Nephron progenitor cell (in vitro differentiated cells): ENCODE data around the gene ADAMTS16.

Source experiments
- DNase-seq: peaks from one replicate; pipeline ENCODE4 v3.0.0; 2021
- H3K27ac Mint-ChIP-seq: 2 replicates; pipeline ENCODE4 v1.8.0; 2021; ENCODE audit warnings: mild to moderate bottlenecking, moderate library complexity, mixed read lengths
- H3K27me3 Mint-ChIP-seq: 2 replicates; pipeline ENCODE4 v1.8.0; 2021; ENCODE audit warnings: mild to moderate bottlenecking, low read depth, mixed read lengths; ENCODE audit not compliant: poor library complexity
- H3K36me3 Mint-ChIP-seq: 2 replicates; pipeline ENCODE4 v1.8.0; 2021; ENCODE audit warnings: low read depth, mixed read lengths
- H3K4me1 Mint-ChIP-seq: 2 replicates; pipeline ENCODE4 v1.8.0; 2021; ENCODE audit warnings: mixed read lengths
- H3K4me3 Mint-ChIP-seq: 2 replicates; pipeline ENCODE4 v1.8.0; 2021; ENCODE audit warnings: mild to moderate bottlenecking, moderate library complexity, mixed read lengths
- H3K9me3 Mint-ChIP-seq: 2 replicates; pipeline ENCODE4 v1.8.0; 2021; ENCODE audit warnings: mild to moderate bottlenecking, moderate library complexity, mixed read lengths
- TF ChIP-seq, protein P1 (sequence below): fragments of 200-600 bp; sonication (generic); IDR thresholded peaks from 2 replicates; pipeline ENCODE4 v1.5.0; 2021; ENCODE audit warnings: antibody characterized with exemption

ADAMTS16 gene

GRCh38 chr5:5158472-5158895 lies 18.4 kb downstream of the ADAMTS16 start:
- Mint-ChIP-seq H3K27ac (no peak overlapping the region), H3K9me3 (peaks cover 7% of the 10 kb centered on the region), H3K4me1 (peaks cover 40% of the 10 kb centered on the region), H3K36me3 (no peaks in the 10 kb centered on the region), H3K27me3 (peaks cover 7% of the 10 kb centered on the region), H3K4me3 (no peak overlapping the region)
- no peak for DNase-seq
- TF ChIP-seq, protein P1, sequence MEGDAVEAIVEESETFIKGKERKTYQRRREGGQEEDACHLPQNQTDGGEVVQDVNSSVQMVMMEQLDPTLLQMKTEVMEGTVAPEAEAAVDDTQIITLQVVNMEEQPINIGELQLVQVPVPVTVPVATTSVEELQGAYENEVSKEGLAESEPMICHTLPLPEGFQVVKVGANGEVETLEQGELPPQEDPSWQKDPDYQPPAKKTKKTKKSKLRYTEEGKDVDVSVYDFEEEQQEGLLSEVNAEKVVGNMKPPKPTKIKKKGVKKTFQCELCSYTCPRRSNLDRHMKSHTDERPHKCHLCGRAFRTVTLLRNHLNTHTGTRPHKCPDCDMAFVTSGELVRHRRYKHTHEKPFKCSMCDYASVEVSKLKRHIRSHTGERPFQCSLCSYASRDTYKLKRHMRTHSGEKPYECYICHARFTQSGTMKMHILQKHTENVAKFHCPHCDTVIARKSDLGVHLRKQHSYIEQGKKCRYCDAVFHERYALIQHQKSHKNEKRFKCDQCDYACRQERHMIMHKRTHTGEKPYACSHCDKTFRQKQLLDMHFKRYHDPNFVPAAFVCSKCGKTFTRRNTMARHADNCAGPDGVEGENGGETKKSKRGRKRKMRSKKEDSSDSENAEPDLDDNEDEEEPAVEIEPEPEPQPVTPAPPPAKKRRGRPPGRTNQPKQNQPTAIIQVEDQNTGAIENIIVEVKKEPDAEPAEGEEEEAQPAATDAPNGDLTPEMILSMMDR: no peak

- H3K36me3 Mint-ChIP-seq: no peaks in the 10 kb centered on the region
- H3K4me1 Mint-ChIP-seq: peaks cover 40% of the 10 kb centered on the region
- peaks cover 7% of the 10 kb centered on the region for H3K9me3 Mint-ChIP-seq
- no peak for DNase-seq
- TF ChIP-seq, protein P1: no peak
- peaks cover 11% of the 10 kb centered on the region for H3K27me3 Mint-ChIP-seq
- no peak overlapping the region for H3K4me3 Mint-ChIP-seq
- H3K27ac Mint-ChIP-seq: no peak overlapping the region
Measured at GRCh38 chr5:5159282-5160103, 19.4 kb downstream of the ADAMTS16 start.

- Mint-ChIP-seq H3K36me3 (no peaks in the 10 kb centered on the region), H3K27ac (no peak overlapping the region), H3K4me1 (peaks cover 10% of the 10 kb centered on the region), H3K27me3 (peaks cover 11% of the 10 kb centered on the region), H3K4me3 (no peak overlapping the region), H3K9me3 (no peaks in the 10 kb centered on the region)
- no peak for DNase-seq
- TF ChIP-seq, protein P1: no peak
Measured at GRCh38 chr5:5164163-5164562, 24.0 kb downstream of the ADAMTS16 start.

- peaks cover 11% of the 10 kb centered on the region for H3K27me3 Mint-ChIP-seq
- no peak for DNase-seq
- H3K4me3 Mint-ChIP-seq: no peak overlapping the region
- no peaks in the 10 kb centered on the region for H3K4me1 Mint-ChIP-seq
- TF ChIP-seq, protein P1: no peak
- H3K36me3 Mint-ChIP-seq: no peaks in the 10 kb centered on the region
- no peaks in the 10 kb centered on the region for H3K9me3 Mint-ChIP-seq
- no peak overlapping the region for H3K27ac Mint-ChIP-seq
Measured at GRCh38 chr5:5165541-5166002, 25.4 kb downstream of the ADAMTS16 start.

DNA sequence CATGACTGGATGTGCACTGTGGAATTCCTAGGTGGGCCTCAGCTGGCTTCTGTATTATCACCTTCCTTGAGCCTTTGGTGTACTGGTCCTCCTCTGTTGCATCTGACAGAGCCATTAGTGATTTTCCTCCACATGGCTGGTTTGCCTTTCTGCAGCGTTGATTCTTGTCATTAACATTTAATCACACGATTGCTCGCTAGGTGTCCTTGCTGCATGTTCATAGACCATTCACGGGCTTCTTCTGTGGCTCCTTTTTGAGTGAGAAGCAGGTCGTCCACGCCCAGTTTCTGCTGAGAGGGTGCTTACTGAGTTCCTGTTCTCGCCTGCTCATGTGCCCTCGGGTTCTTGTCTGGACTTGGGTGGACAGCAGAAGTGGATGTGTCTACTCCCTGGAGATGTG lies 29.3 kb downstream of the ADAMTS16 start:
- Mint-ChIP-seq H3K27ac (no peak overlapping the region), H3K9me3 (peaks cover 13% of the 10 kb centered on the region), H3K27me3 (peaks cover 2% of the 10 kb centered on the region), H3K36me3 (peaks cover 5% of the 10 kb centered on the region), H3K4me1 (no peaks in the 10 kb centered on the region), H3K4me3 (no peak overlapping the region)
- DNase-seq: no peak
- TF ChIP-seq, protein P1: no peak

DNA sequence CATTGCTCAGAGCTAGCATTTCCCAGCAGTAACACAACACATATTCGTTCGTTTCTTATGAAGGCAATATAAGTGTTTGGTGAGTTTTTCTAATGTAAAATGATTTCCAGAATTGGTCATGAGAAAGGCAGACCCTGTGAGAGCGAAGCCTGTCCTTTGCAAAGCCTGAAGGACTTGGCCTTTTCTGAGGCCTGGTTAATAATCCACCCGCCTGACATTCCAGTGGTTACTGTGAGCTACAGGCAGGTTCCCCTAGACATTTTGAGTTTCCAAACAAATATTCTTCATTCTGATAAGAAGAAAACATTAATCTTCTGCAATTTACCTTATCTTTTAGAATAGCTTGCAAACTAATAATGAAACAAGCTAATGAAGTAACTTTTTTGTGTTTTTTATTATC lies 38.0 kb downstream of the ADAMTS16 start:
- peak; percentile 8 for DNase-seq
- H3K27me3 Mint-ChIP-seq: peaks cover 42% of the 10 kb centered on the region
- no peak overlapping the region for H3K4me3 Mint-ChIP-seq
- H3K36me3 Mint-ChIP-seq: peaks cover 8% of the 10 kb centered on the region
- peaks cover 13% of the 10 kb centered on the region for H3K9me3 Mint-ChIP-seq
- H3K27ac Mint-ChIP-seq: no peak overlapping the region
- TF ChIP-seq, protein P1: no peak
- H3K4me1 Mint-ChIP-seq: peaks cover 4% of the 10 kb centered on the region
